AG04449 (cell line): ENCODE measurements around the gene KRT24.
"Not testable (repeated sequence)": the region's sequence is repeated elsewhere in the genome, so short reads cannot be mapped to it uniquely, and the experiment has no call there.

Experiments
- CTCF ChIA-PET: fragments of 350-600 bp; formaldehyde crosslinking; extraction: SDS; loops from one replicate; lab custom pipeline; 2021; ENCODE audit warnings: antibody characterized with exemption; lab: Yijun Ruan, JAX
- POLR2A ChIA-PET: fragments of 400-600, 350-600 bp; formaldehyde crosslinking; extraction: SDS; loops from one replicate; lab custom pipeline; 2020; ENCODE audit warnings: antibody characterized with exemption, inconsistent platforms; lab: Yijun Ruan, JAX
- DNase-seq: peaks from one replicate; pipeline ENCODE4 v3.0.0-alpha.2; 2010; ENCODE audit warnings: low read depth, low spot score
- H3K4me3 ChIP-seq: 2 replicates; pipeline ENCODE4 v1.5.1; 2011; ENCODE audit warnings: low read depth, mild to moderate bottlenecking, control low read depth, low read length
- TF ChIP-seq, protein P1 (sequence below): IDR thresholded peaks from one replicate; pipeline ENCODE4 v1.5.1; 2011; ENCODE audit warnings: mild to moderate bottlenecking, moderate library complexity, low read length, control low read depth, inconsistent platforms; ENCODE audit not compliant: insufficient read depth; ENCODE audit errors: missing control alignments

KRT24 gene

DNA sequence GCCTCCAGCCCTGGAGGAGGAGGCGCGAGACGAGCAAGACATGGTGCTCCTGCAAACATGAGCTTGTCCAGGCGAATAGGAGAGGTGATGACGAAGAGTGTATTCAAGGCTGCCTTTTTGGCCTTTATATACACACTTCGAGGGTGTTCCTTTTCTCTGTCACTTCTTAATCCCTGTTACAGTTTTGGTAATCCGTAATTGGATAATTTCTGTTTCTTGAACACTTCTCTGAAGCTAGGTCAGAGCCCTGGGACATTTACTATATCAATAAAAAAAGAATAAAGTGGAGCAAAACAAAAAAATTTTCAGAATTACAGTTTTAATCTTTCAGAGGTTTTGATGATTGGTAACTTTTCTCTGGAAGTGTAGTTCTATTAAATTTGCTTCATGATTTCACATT lies at the start of gene KRT24:
Gene KRT24, minus strand, starts transcription at position 101 of the 400 bp plus-strand sequence. Its CDS starts 59 bp downstream, at position 42.
- TF ChIP-seq, protein P1, sequence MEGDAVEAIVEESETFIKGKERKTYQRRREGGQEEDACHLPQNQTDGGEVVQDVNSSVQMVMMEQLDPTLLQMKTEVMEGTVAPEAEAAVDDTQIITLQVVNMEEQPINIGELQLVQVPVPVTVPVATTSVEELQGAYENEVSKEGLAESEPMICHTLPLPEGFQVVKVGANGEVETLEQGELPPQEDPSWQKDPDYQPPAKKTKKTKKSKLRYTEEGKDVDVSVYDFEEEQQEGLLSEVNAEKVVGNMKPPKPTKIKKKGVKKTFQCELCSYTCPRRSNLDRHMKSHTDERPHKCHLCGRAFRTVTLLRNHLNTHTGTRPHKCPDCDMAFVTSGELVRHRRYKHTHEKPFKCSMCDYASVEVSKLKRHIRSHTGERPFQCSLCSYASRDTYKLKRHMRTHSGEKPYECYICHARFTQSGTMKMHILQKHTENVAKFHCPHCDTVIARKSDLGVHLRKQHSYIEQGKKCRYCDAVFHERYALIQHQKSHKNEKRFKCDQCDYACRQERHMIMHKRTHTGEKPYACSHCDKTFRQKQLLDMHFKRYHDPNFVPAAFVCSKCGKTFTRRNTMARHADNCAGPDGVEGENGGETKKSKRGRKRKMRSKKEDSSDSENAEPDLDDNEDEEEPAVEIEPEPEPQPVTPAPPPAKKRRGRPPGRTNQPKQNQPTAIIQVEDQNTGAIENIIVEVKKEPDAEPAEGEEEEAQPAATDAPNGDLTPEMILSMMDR: no peak
- CTCF ChIA-PET: no interaction called here

DNA sequence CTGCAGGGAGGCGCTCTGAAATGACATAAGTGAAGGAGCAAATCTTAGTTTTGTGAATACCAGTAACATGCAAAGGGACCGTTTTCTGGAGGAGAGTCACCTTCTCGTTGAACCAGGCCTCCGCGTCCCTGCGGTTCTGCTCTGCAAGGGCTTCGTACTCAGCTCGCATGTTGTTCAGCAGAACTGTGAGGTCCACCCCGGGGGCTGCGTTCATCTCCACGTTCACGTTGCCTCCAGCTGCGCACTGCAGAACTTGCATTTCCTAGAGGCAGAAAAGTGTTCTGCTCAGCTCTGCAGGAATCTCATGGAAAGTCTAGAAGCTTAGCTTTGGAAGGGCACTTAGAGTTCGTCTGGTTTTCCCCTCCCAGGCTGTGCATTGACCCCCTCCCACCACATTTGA lies 47.5 kb upstream of the KRT24 start:
- H3K4me3 ChIP-seq: no peak overlapping the region
- DNase-seq: no peak
- TF ChIP-seq, protein P1: no peak
- ChIA-PET POLR2A (no interaction called here), CTCF (interaction anchor here (0.8 kb wide), 1 partner anchor 912 kb away, joined by 3 read pairs; no protein-coding TSS in a partner anchor)

More for the DNA sequence above, at the start of gene KRT24:
- DNase-seq: no peak
- H3K4me3 ChIP-seq: no peak within 1 kb of the TSS
- POLR2A ChIA-PET: no interaction called here

DNA sequence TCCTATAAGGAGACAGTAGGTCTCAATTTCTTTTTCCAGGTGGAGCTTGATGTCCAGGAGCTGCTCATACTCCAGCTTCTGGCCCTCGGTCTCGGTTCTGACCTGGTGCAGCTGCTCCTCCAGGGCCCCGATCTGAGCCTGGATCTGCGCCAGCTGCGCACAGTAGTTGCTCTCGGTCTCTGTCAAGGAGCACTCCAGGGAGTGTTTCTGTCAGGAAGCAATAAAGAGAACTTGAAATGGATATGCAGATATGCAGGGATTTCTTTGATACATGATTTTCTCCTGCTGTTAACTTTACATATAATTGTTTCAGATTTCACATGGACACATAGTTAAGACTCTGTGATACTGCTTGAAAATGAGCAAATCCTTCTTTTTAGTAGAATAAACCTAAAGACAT lies 46.8 kb upstream of the KRT24 start:
- TF ChIP-seq, protein P1: no peak
- DNase-seq: no peak
- ChIA-PET CTCF (interaction anchor here (0.8 kb wide), 1 partner anchor 913 kb away, joined by 3 read pairs; no protein-coding TSS in a partner anchor), POLR2A (no interaction called here)
- H3K4me3 ChIP-seq: no peak overlapping the region

DNA sequence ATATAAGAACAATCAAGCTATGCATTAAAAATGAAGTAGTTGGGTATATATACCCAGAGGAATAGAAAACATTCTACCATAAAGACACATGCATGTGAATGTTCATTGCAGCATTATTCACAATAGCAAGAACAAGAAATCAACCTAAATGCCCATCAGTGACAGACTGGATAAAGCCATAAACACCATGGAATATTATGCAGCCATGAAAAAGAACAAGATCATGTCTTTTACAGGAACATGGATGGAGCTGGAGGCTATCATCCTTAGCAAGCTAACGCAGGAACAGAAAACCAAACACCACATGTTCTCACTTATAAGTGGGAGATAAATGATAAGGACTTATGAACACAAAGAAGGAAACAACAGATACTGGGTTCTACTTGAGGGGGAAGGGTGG lies 45.1 kb upstream of the KRT24 start:
- H3K4me3 ChIP-seq, CTCF ChIA-PET, DNase-seq, POLR2A ChIA-PET: not testable (repeated sequence)

DNA sequence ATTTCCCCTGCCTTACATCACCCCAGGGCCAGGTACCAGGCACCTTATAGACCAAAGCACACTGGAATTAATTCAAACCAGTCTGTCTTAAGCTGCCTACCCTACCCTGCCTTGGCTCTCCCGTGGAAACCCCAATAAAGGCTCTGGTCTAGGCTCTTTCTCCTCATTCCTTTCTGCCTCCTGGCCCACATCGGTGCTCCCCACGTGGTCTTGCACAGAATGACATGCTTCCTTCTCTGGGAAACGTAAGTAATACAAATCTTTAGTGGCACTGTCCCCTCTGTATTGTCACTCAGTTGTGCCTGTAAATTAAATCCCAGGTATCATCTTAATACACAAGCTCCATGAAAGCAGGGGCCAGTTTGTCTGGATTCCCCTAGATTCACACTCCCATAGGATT lies 35.0 kb upstream of the KRT24 start:
- ChIA-PET CTCF (no interaction called here), POLR2A (no interaction called here)
- TF ChIP-seq, protein P1: no peak
- no peak for DNase-seq
- no peak overlapping the region for H3K4me3 ChIP-seq

DNA sequence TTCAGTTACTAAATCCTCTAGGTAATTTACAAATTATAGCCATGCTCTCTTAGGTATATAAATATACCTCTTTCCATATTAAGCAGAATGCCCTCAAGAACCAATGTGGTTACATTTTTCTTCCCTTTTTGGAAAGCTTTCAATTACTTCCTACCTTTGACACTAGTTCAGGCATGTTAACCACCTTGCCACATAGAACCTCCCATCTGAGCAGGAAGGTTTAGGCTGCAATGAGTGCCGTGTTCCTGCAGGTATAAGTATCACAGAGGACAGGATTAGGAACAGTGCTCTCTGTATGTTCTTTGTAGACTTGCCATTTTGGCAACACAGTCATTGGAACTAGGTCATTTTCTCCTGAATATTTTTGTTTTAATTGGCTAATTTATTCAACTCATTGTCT lies 31.5 kb upstream of the KRT24 start:
- ChIA-PET POLR2A (no interaction called here), CTCF (no interaction called here)
- no peak for DNase-seq
- H3K4me3 ChIP-seq: no peak overlapping the region
- TF ChIP-seq, protein P1: no peak

DNA sequence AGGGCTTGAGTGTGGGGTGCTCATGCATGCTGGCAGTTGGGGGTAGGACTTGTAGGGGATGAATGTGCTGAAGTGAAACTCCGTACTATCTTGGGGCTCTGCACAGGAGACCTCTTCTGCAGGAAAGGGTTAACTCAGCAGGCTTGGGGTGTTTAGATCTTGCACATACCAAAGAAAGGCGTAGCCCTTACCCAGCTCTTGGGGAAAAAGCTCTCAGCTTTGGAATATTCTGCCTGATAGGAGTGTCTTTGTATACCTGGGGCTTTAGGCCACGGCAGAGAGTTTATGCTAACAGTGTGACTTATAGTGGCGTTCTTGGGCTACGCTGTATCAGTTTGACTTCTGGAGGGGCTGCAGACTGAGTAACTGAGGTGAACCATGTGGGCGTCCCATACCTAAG lies 30.5 kb upstream of the KRT24 start:
- TF ChIP-seq, protein P1: no peak
- DNase-seq: no peak
- no peak overlapping the region for H3K4me3 ChIP-seq
- ChIA-PET POLR2A (no interaction called here), CTCF (no interaction called here)
